Camera-type eye (tissue), 1 donor: ENCODE data around the gene OBSL1. TPM values are rescaled to one million over a fixed set of nuclear protein-coding genes. Genes with fewer than 3 reads are reported as not detected.

Experiments used
- total RNA-seq: library from RNA; depleted of rRNA; stranded (reverse); fragments of >200 nt; gene quantifications from one replicate; pipeline ENCODE4 v1.2.3, GENCODE V29; 2014

OBSL1 gene
- 149 TPM for total RNA-seq

DNA sequence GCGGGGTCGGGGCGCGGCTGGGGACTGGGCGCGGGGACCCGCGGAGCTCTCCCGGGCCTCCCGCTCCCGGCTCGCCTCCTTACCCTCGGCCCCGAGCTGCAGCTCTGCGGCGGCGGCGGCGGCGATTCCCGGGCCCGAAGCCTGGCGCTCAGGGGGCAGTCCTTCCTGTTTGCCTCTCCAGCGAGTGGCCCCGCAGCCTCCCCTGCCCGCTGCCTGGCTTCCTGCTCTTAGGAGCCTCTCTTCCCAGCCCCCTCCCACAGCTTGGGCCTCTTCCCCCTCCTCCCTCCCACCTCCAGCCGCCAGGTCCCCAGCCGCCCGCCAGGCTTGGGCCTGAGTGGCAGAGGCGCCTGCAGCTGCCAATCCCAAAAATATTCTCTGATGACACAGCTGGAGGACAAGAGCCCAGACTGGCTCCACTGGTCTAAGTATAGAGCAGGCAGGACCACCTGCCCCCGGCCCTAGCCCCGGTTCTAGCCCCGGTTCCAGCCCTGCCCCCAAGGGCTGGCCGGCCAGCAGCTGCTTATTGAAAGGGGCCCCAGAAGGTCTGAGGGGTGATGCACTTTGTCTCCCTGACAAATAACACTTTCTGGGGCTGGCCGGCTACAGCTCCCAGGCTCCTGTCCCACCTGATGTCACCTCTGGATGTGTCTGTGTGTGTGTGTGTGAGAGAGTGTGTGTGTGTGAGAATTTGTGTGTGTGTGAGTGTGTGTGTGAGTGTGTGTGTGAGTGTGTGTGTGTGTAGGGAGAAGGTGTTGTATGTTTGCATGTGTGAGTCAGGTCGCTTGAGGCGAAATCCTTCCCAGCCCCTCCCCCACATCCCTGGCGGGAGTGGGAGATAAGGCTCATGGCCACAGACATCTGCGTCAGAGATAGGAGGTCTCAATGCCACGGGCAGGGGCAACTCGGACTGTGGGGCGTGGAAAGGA lies at the start of gene OBSL1:
Gene OBSL1, minus strand, starts transcription at position 229 of the 926 bp plus-strand sequence. CDS start 307 bp downstream, outside the sequence.

DNA sequence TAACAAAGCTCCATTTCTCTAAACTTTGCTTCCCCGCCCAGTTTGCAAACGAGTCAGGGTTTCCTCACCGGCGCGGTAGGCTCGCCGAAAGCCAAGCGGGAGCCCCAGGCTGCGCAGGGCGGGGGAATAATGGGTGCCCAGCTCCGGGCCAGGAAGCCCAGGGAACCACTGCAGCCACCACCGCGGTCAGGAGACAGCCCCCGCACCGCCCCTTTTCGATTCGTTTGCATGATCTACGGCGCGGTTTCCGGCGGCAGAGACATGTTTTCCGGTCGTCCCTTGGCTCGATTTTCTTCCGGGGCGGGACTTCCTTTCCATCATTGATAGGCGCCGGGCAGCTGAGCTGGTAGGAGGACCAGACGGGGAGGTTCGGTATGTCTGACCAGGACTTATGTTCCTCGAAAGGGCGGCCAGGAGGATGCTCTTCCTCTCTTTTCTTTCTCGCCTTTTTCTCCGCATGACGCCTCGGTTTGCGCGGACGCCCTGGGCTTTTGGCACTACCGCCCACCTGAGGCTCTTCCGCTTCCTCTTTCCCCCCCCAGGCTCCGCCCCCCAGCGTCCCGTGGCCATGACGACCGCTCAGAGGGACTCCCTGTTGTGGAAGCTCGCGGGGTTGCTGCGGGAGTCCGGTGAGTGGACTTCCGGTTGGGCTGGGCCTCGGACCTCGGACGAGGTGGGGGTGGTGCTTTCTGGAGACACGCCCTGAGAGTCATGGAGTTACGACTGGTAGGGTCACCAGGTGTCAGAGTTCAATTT lies 26.4 kb upstream of the OBSL1 start, which contains the start of gene STK11IP:
Gene STK11IP, plus strand, starts transcription at position 306 of the 756 bp plus-strand sequence. Its CDS starts 263 bp downstream, at position 569.

GRCh38 chr2:219572237-219573001 lies 1.1 kb upstream of the OBSL1 start, which contains the start of gene INHA:
TSS of gene INHA (plus strand) at chr2:219572310. CDS start at chr2:219572375, 65 bp downstream.

GRCh38 chr2:219543596-219544358 lies 27.6 kb downstream of the OBSL1 start, which contains the start of the genes CHPF and TMEM198:
TSS of gene CHPF (minus strand) at chr2:219543809. CDS start at chr2:219543538, 271 bp downstream.
TSS of gene TMEM198 (plus strand) at chr2:219544028. CDS start at chr2:219544728, 700 bp downstream.

GRCh38 chr2:219514196-219514761 lies 57.1 kb downstream of the OBSL1 start, which contains the start of gene ASIC4:
TSS of gene ASIC4 (plus strand) at chr2:219514482. CDS start at chr2:219514725, 243 bp downstream.

Other genes starting within 250 kb of the OBSL1 start
- gene RESP18, start 238.8 kb downstream of the OBSL1 start, total RNA-seq: not detected
- 32.5 TPM for gene DNPEP, start 183.6 kb downstream of the OBSL1 start, total RNA-seq
- 249 TPM for gene DES, start 153.2 kb downstream of the OBSL1 start, total RNA-seq
- 17.4 TPM for gene SPEG, start 136.7 kb downstream of the OBSL1 start, total RNA-seq
- gene GMPPA, start 72.6 kb downstream of the OBSL1 start, total RNA-seq: 25.4 TPM
- gene ASIC4, start 57.1 kb downstream of the OBSL1 start, total RNA-seq: 28.8 TPM
- gene CHPF, start 27.7 kb downstream of the OBSL1 start, total RNA-seq: 165 TPM
- 8.6 TPM for gene TMEM198, start 27.5 kb downstream of the OBSL1 start, total RNA-seq
- 0.82 TPM for gene INHA, start 771 bp upstream of the OBSL1 start, total RNA-seq
- gene STK11IP, start 26.3 kb upstream of the OBSL1 start, total RNA-seq: 29.1 TPM
- 9.8 TPM for gene SLC4A3, start 56.1 kb upstream of the OBSL1 start, total RNA-seq